IMR-90 (cell line): Measurements from ENCODE around the gene ARHGAP32. TPM values are rescaled to one million over a fixed set of nuclear protein-coding genes. Genes with fewer than 3 reads are reported as not detected.

Source experiments
- ATAC-seq: fragments of 200-7000 bp; cut with Tn5 transposase; 2 replicates; pipeline ENCODE4 v1.9.1; 2020; ENCODE audit warnings: low read depth, mild to moderate bottlenecking, moderate library complexity
- BruUV-seq: library from RNA; stranded (reverse); fragments of 400-500 nt; replicated peaks from 2 replicates; lab custom pipeline; 2021; lab: Mats Ljungman, UMichigan
- CTCF ChIA-PET: fragments of 300-600 bp; formaldehyde crosslinking; extraction: SDS; loops from one replicate; lab custom pipeline; 2021; ENCODE audit warnings: antibody characterized with exemption; lab: Yijun Ruan, JAX
- POLR2A ChIA-PET: fragments of 300-600 bp; sonication (Branson Sonifier 250); formaldehyde crosslinking; loops from one replicate; lab custom pipeline; 2022; ENCODE audit warnings: antibody characterized with exemption; ENCODE audit not compliant: unreplicated experiment; lab: Charles Lee
- DNase-seq: peaks from one replicate; pipeline ENCODE4 v3.0.0; 2013
- H2AFZ ChIP-seq: replicated peaks from 2 replicates; pipeline ENCODE3; 2013; ENCODE audit warnings: low read length, mild to moderate bottlenecking; ENCODE audit not compliant: poor library complexity
- H2AK5ac ChIP-seq: 2 replicates; pipeline ENCODE4 v1.6.1; 2013; ENCODE audit warnings: low read depth, low read length, inconsistent platforms
- H2AK9ac ChIP-seq: replicated peaks from 2 replicates; pipeline ENCODE3; 2013; ENCODE audit warnings: mild to moderate bottlenecking, low read depth, low read length, moderate library complexity; ENCODE audit not compliant: poor library complexity
- H2BK120ac ChIP-seq: 2 replicates; pipeline ENCODE4 v1.6.1; 2013; ENCODE audit warnings: low read depth, low read length, inconsistent platforms
- H2BK15ac ChIP-seq: 3 replicates; pipeline ENCODE4 v1.6.1; 2013; ENCODE audit warnings: low read depth, low read length, inconsistent platforms
- H2BK20ac ChIP-seq: 2 replicates; pipeline ENCODE4 v1.6.1; 2013; ENCODE audit warnings: low read depth, mild to moderate bottlenecking, inconsistent platforms, low read length, moderate library complexity
- H2BK5ac ChIP-seq: 2 replicates; pipeline ENCODE4 v1.6.1; 2013; ENCODE audit warnings: mild to moderate bottlenecking, low read depth, low read length, inconsistent platforms; ENCODE audit not compliant: poor library complexity, severe bottlenecking
- H3K14ac ChIP-seq: replicated peaks from 2 replicates; pipeline ENCODE4 v1.6.1; 2013; ENCODE audit warnings: low read depth, low read length, inconsistent platforms
- H3K18ac ChIP-seq: 2 replicates; pipeline ENCODE4 v1.6.1; 2013; ENCODE audit warnings: low read depth, low read length, control low read depth
- H3K23ac ChIP-seq: 2 replicates; pipeline ENCODE4 v1.6.1; 2013; ENCODE audit warnings: low read depth, low read length, inconsistent platforms
- H3K27ac ChIP-seq: 2 replicates; pipeline ENCODE4 v1.5.1; 2013; ENCODE audit warnings: mild to moderate bottlenecking, control low read depth, low read length; ENCODE audit not compliant: insufficient read depth
- H3K27me3 ChIP-seq: 2 replicates; pipeline ENCODE4 v1.6.1; 2013; ENCODE audit warnings: low read length; ENCODE audit not compliant: control insufficient read depth, insufficient read depth
- H3K36me3 ChIP-seq: 2 replicates; pipeline ENCODE4 v1.6.1; 2013; ENCODE audit warnings: low read length, mixed read lengths; ENCODE audit not compliant: control insufficient read depth, insufficient read depth
- H3K4ac ChIP-seq: 2 replicates; pipeline ENCODE4 v1.6.1; 2013; ENCODE audit warnings: low read depth, low read length, inconsistent platforms
- H3K4me1 ChIP-seq: 2 replicates; pipeline ENCODE4 v1.6.1; 2013; ENCODE audit warnings: low read length, mixed read lengths; ENCODE audit not compliant: control insufficient read depth, insufficient read depth
- H3K4me2 ChIP-seq: 2 replicates; pipeline ENCODE4 v1.6.1; 2013; ENCODE audit warnings: low read depth, mild to moderate bottlenecking, control low read depth, low read length, moderate library complexity
- H3K4me3 ChIP-seq: 2 replicates; pipeline ENCODE4 v1.5.1; 2013; ENCODE audit warnings: low read depth, mild to moderate bottlenecking, control low read depth, low read length, moderate library complexity; ENCODE audit not compliant: insufficient read depth
- H3K56ac ChIP-seq: 2 replicates; pipeline ENCODE4 v1.6.1; 2013; ENCODE audit warnings: low read length, inconsistent platforms; ENCODE audit not compliant: insufficient read depth; ENCODE audit errors: extremely low read depth
- H3K79me1 ChIP-seq, 2 experiments: 2 replicates each; pipeline ENCODE4 v1.6.1; 2013; ENCODE audit warnings: low read length in 2 of 2, inconsistent platforms in 1 of 2, low read depth in 1 of 2
- H3K9ac ChIP-seq: 2 replicates; pipeline ENCODE4 v1.6.1; 2013; ENCODE audit warnings: low read depth, low read length, control low read depth
- H3K9me1 ChIP-seq: 2 replicates; pipeline ENCODE4 v1.6.1; 2013; ENCODE audit warnings: low read length, inconsistent platforms; ENCODE audit not compliant: insufficient read depth
- H3K9me3 ChIP-seq: 2 replicates; pipeline ENCODE4 v1.6.1; 2013; ENCODE audit warnings: low read length; ENCODE audit not compliant: control insufficient read depth, insufficient read depth
- H4K20me1 ChIP-seq: 2 replicates; pipeline ENCODE4 v1.6.1; 2013; ENCODE audit warnings: low read length, inconsistent platforms; ENCODE audit not compliant: insufficient read depth
- H4K5ac ChIP-seq: 2 replicates; pipeline ENCODE4 v1.6.1; 2013; ENCODE audit warnings: mild to moderate bottlenecking, low read depth, low read length, control low read depth
- H4K8ac ChIP-seq, 2 experiments: 2 replicates each; pipeline ENCODE4 v1.6.1; 2013; ENCODE audit warnings: low read depth in 2 of 2, low read length in 2 of 2, control low read depth in 1 of 2, inconsistent platforms in 1 of 2
- H4K91ac ChIP-seq: 2 replicates; pipeline ENCODE4 v1.6.1; 2013; ENCODE audit warnings: low read depth, low read length, inconsistent platforms; ENCODE audit not compliant: insufficient read depth
- BHLHE40 ChIP-seq: fragments of 150-350 bp; IDR thresholded peaks from 2 replicates; pipeline ENCODE4 v1.6.1; 2016; ENCODE audit warnings: mild to moderate bottlenecking, low read depth, low read length
- CEBPB ChIP-seq: IDR thresholded peaks from 2 replicates; pipeline ENCODE4 v1.6.1; 2012; ENCODE audit warnings: low read depth, low read length, improper control_type of control experiment
- CTCF ChIP-seq: conservative IDR thresholded peaks from 2 replicates; pipeline ENCODE4 v1.5.1; 2012; ENCODE audit warnings: mild to moderate bottlenecking, low read depth, low read length, improper control_type of control experiment
- MAFK ChIP-seq: IDR thresholded peaks from 2 replicates; pipeline ENCODE4 v1.6.1; 2012; ENCODE audit warnings: low read depth, low read length, improper control_type of control experiment
- MAZ ChIP-seq: IDR thresholded peaks from 2 replicates; pipeline ENCODE4 v1.6.1; 2012; ENCODE audit warnings: low read depth, mild to moderate bottlenecking, low read length, improper control_type of control experiment, moderate library complexity, borderline replicate concordance
- MXI1 ChIP-seq: IDR thresholded peaks from 2 replicates; pipeline ENCODE4 v1.6.1; 2012; ENCODE audit warnings: low read depth, mild to moderate bottlenecking, low read length, moderate library complexity, borderline replicate concordance
- RAD21 ChIP-seq: IDR thresholded peaks from 2 replicates; pipeline ENCODE4 v1.6.1; 2012; ENCODE audit warnings: low read length, improper control_type of control experiment
- USF2 ChIP-seq: fragments of 150-350 bp; IDR thresholded peaks from 2 replicates; pipeline ENCODE4 v1.6.1; 2017; ENCODE audit warnings: mild to moderate bottlenecking, antibody characterized with exemption, low read length, low read depth
- WGBS, 2 experiments: methylation state at CpG; one replicate each; pipeline versions ENCODE4 v1.1.5 to v1.1.7; 2013; ENCODE audit warnings: missing lambda C conversion rate in 2 of 2; ENCODE audit not compliant: insufficient read length in 1 of 2; ENCODE audit errors: extremely low coverage in 2 of 2; 5-methylcytosine and 5-hydroxymethylcytosine counted together
- dilution Hi-C: fragments of 300-500 bp; cut with HindIII; formaldehyde crosslinking; loops from one replicate; pipeline ENCODE4 v1.14.3; 2018; ENCODE audit warnings: low sequenced_read_pairs; ENCODE audit not compliant: unreplicated experiment
- in situ Hi-C: fragments of 300-500 bp; cut with MboI; formaldehyde crosslinking; loops from 3 replicates; pipeline ENCODE4 v1.14.3; 2019; ENCODE audit warnings: low sequenced_read_pairs, inconsistent platforms, mixed read lengths
- intact Hi-C: fragments of 100-400 bp; cut with micrococcal nuclease; formaldehyde crosslinking; loops from 2 replicates; pipeline ENCODE4 v1.10.0; 2022
- polyA plus RNA-seq, 3 experiments: library from polyadenylated mRNA; depleted of rRNA; stranded (reverse); fragments of >200 nt; gene quantifications; 2 replicates each; pipeline ENCODE4 v1.2.3, GENCODE V29; 2012; ENCODE audit warnings: low replicate concordance in 1 of 3
- total RNA-seq: library from RNA; depleted of rRNA; stranded (reverse); fragments of >200 nt; gene quantifications from 2 replicates; pipeline ENCODE4 v1.2.3, GENCODE V29; 2012

ARHGAP32 gene
- total and polyA plus RNA-seq, 2 of the 4 experiments (the other 2 are of a cell fraction), result 4.1 to 8.4 TPM

- no peaks in the 10 kb centered on the region for H3K9me1 ChIP-seq
Measured at GRCh38 chr11:129163714-129164164, 28.4 kb downstream of the ARHGAP32 start.

More at GRCh38 chr11:129163714-129164164, 28.4 kb downstream of the ARHGAP32 start:
- DNase-seq, result peak; percentile 10
- no TSS peak for BruUV-seq
- Histone ChIP-seq H2BK20ac (no peak overlapping the region), H4K5ac (no peak overlapping the region), H3K27me3 (no peaks in the 10 kb centered on the region), H3K36me3 (no peaks in the 10 kb centered on the region), H2AFZ (no peak overlapping the region), H2BK5ac (no peak overlapping the region), H4K20me1 (no peaks in the 10 kb centered on the region), H3K27ac (no peak overlapping the region), H2AK9ac (no peak overlapping the region), H3K14ac (no peak overlapping the region), H3K4ac (no peak overlapping the region), H2AK5ac (no peak overlapping the region), H3K79me1 (peaks cover 3% of the 10 kb centered on the region in 2 experiments; a peak in 2 of 4 replicates), H3K18ac (no peak overlapping the region), H4K8ac (no peak overlapping the region), H3K23ac (no peak overlapping the region), H3K9me3 (no peaks in the 10 kb centered on the region), H4K91ac (no peak overlapping the region), H3K4me2 (no peak overlapping the region), H3K9ac (no peak overlapping the region), H3K56ac (no peak overlapping the region), H3K4me3 (no peak overlapping the region), H3K4me1 (no peaks in the 10 kb centered on the region), H2BK120ac (no peak overlapping the region), H2BK15ac (no peak overlapping the region)
- ATAC-seq, result no peak
- CTCF ChIA-PET, result no interaction called here
- 88% methylated on average over 2 of the region's 3 CpGs; no CpG with 5 or more reads in 1 of the 2 experiments for WGBS, 2 experiments
- POLR2A ChIA-PET, result no interaction called here
- TF ChIP-seq CEBPB (no peak), MXI1 (no peak), MAFK (no peak), CTCF (no peak), RAD21 (no peak), USF2 (no peak), BHLHE40 (no peak), MAZ (no peak)
- in situ Hi-C loops (no loop called here), intact Hi-C loops (no loop called here), dilution Hi-C loops (no loop called here)
